HG02840 (cell line): ENCODE data around the gene SERPINB6.
"Not testable (repeated sequence)": the region's sequence is repeated elsewhere in the genome, so short reads cannot be mapped to it uniquely, and the experiment has no call there.

Experiments
- ATAC-seq: cut with Tn5 transposase; IDR thresholded peaks from one replicate; pipeline ENCODE4 v1.9.1; 2021; ENCODE audit warnings: mild to moderate bottlenecking, moderate library complexity, moderate number of reproducible peaks; ENCODE audit not compliant: unreplicated experiment, low FRiP score

The SERPINB6 gene

GRCh38 chr6:2942116-2942515, 29.3 kb downstream of the SERPINB6 start:
- not testable (repeated sequence) for ATAC-seq

DNA sequence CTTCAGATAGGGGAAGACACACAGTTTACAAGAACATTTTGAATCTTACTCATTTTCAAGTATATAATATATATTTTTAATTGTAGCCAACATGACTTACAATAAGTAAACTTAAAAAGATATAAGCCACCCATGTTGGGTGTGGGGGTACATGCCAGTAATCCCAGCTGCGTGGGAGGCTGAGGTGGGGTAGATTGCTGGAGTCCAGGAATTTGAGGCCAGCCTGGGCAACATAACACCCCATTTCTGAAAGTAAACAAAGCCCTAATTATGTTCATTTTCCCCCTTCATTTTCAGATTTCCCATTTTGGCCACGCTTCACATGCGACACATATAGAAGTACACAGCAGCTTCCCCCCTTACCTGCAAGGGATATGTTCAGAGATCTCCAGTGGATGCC, 30.5 kb downstream of the SERPINB6 start:
- no peak for ATAC-seq

DNA sequence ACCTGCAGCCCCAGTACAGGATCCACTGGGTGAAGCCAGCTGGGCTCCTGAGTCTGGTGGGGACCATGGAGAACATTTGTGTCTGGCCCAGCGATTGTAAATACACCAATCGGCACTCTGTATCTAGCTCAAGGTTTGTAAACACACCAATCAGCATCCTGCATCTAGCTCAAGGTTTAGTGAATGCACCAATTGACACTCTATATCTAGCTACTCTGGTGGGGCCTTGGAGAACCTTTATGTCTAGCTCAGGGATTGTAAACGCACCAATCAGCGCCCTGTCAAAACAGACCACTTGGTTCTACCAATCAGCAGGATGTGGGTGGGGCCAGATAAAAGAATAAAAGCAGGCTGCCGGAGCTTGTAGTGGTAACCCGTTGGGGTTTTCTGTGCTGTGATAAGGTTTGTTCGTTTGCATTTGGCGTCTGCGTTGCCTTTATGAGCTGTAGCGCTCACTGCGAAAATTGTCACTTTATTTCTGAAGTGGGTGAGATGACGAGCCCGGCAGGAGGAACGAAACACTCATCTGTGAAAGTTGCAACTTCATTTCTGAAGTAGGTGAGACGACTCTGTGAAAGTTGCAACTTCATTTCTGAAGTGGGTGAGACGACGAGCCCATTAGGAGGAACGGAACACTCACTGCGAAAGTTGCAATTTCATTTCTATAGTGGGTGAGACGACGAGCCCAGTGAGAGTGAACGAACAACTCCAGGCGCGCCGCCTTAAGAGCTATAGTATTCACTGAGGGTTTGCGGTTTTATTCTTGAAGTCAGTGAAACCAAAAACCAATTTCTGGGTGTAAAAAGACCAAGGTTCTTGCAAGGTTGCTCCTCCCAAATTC, 31.1 kb downstream of the SERPINB6 start:
- ATAC-seq, result peak; percentile 92

DNA sequence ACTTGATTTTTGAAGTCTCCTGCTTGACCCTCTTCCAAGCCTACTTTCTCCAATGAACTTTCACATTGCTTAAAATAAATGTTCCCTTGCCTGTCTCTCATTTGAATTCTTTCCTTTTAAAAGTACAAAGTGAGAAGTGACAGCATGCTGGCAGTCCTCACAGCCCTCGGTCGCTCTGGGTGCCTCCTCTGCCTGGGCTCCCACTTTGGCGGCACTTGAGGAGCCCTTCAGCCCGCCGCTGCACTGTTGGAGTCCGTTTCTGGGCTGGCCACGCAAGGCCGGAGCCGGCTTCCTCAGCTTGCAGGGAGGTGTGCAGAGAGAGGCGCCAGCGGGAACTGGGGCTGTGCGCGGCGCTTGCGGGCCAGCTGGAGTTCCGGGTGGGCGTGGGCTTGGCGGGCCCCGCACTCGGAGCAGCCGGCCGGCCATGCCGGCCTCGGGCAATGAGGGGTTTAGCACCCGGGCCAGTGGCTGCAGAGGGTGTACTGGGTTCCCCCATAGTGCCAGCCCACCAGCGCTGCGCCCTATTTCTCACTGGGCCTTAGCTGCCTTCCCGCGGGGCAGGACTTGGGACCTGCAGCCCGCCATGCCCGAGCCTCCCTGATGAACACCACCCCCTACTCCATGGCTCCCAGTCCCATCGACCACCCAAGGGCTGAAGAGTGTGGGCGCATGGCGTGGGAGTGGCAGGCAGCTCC, 31.9 kb downstream of the SERPINB6 start:
- ATAC-seq, result no peak

- ATAC-seq, result no peak
These were observed 32.7 kb downstream of the SERPINB6 start for GRCh38 chr6:2938632-2939083.

DNA sequence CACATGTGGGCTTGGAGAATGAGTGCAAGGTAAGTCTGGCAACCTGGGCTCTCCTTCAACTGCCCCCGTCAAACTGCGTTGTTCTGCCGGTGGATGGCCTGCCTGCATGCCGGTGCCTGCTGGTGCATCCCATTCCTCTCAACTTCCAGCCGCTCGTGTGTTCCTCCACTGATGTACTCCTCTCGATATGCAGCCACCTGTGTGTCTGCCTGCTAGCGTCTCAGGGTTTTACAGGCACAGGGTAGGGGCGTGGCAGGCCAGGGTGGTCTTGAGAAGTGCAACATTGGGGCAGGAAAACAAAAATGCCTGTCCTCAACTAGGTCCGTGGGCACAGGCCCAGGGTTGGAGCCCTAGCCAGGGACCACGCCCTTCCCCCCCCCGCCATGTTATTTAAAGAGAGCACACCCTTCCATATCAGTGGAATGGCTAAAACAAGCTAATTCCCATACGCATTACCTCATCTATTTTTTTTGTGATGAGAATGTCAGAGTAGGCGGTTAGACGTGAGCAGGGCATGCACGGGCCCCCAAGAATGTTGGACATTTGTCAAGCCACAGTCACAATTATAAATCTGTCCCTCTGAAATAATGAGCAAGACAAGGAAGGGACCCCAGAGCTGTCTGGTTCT, 33.2 kb downstream of the SERPINB6 start:
- ATAC-seq, result no peak

- no peak for ATAC-seq
These were observed 33.8 kb downstream of the SERPINB6 start for GRCh38 chr6:2937627-2938003.

DNA sequence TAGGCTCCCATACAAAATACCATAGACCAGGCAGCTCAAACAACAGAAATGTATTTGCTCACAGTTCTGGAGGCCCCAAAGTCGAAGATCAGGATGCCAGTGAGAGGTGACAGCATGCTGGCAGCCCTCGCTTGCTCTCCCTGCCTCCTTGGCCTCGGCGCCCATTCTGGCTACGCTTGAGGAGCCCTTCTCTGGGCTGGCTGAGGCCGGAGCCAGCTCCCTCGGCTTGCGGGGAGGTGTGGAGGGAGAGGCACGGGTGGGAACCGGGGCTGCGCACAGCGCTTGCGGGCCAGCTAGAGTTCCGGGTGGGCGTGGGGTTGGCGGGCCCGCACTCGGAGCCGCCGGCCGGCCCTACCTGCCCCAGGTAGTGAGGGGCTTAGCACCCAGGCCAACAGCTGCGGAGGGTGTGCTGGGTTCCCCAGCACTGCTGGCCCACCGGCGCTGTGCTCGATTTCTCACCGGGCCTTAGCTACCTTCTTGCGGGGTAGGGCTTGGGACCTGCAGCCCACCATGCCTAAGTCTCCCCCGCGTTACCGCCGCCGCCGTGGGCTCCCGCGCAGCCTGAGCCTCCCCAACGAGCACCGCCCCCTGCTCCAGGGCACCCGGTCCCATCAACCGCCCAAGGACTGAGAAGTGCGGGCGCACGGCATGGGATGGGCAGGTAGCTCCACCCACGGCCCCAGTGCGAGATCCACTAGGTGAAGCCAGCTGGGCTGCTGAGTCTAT, 35.6 kb downstream of the SERPINB6 start:
- no peak for ATAC-seq

GRCh38 chr6:2934057-2934456, 37.3 kb downstream of the SERPINB6 start:
- ATAC-seq, result no peak

- ATAC-seq, result not testable (repeated sequence)
These were observed 38.5 kb downstream of the SERPINB6 start for GRCh38 chr6:2932911-2933310.

DNA sequence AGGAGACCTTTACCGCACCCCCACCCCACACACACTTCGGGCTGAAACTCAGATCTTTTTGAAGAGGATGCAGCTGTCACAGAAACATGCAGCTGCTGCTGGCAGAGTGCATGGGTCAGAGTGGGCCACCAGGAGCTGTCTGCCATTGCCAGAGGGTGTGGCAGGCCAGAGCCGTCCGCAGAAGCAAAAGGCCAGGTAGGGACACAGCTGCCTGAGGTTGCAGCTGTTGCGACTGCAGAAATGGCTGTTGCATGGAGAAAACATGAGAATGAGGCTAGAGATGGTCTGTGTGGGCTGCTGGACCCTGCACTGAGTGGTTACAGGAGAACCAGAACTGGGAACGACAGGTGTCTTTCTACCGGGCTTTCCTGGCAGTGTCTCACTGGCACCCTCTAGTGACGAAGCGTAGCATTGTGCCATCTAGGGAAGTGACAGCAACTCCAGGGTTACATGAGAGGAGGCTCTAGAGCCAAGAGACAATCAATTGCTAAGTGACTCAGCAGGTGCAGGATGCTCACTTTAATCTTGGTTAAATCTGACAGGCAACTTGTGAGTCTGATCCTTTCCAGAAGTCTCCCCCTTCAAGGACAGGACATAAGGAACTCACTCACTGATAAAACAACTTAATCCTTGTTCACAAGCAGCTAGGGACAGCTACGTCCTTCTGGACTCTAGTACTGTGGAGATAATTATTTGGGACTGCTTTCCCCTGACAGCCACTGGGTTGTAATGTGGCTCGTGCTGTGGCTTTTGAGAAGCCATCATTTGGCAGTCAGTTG, 39.2 kb downstream of the SERPINB6 start:
- no peak for ATAC-seq

DNA sequence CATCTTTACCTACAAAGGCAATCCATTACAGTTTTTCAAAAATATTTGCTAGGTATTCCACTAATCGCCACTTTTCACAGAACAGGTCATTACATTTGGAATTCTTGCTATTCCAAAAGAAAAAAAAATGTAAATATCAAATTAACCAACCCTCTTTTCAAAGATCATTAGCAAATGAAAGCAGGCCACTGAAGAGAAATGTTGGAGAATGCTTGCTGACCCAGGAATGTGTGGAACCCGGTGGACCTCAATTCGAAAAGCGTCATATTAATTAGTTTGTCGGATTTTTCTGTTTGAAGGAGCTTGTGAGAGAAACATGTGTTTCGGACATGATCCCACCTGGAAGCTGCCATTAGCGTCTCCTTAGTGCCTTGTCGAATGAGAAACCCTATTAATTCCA, 40.3 kb downstream of the SERPINB6 start:
- ATAC-seq, result no peak

DNA sequence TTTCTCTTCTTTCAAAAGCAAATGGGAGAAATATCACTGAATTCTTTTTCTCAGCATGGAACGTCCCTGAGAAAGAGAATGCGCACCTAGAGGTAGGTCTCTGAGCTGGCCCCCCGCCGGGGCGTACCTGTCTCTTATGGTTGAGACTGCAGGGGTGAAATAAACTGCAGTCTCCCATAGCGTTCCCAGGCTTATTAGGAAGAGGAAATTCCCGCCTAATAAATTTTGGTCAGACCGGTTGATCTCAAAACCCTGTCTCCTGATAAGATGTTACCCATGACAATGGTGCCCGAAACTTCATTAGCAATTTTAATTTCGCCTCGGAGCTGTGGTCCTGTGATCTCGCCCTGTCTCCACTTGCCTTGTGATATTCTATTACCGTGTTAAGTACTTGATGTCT, 43.4 kb downstream of the SERPINB6 start:
- not testable (repeated sequence) for ATAC-seq

- ATAC-seq, result not testable (repeated sequence)
These were observed 45.3 kb downstream of the SERPINB6 start for GRCh38 chr6:2925842-2926747.

DNA sequence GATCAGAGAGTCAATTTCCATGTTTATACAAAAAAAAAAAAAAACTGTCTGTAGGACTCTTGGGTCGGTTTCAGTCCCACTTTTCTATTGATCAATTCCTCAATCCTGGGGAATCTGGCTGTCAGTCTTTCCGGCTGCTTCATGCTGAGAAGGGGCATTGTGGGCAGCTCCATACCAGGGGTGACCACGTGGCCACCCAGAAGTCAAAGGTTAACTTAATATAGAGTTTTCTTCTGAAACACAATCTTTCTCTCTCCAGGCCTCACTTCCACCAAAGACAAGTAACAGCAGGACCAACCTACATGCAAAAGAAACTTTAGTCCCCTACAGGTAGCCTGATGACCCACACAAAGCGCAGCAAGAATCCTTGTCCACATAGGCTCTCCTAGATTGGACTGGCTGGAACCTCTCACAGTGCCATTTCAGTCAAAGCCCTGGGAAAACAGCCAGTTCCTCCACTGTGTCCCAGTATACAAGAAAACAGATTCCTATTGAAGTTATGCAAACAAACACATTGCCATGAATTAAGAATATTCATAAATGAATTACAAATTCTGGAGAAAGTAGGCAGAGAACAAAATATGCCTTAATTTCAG, 49.7 kb downstream of the SERPINB6 start:
- no peak for ATAC-seq

DNA sequence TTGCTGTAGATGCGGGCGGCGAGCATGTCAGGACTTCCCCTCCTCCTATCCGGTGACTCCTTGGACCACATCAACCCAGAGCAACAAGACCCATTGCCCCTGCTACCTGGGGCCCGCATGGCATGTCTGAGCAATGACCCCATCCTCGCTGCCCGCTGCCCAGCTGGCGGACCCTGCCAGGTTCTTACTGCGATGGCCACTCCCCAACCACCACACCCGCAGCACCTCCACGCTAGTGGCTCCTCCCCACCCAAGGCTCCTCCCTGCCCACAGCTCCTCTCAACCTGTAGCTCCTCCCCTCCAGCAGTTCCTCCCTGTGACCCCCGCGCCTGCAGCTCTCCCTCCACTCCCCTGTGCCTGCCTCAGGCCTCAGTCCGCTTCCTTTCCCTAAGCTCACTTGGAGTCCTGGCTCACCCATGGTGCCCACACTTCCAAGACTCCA, 50.7 kb downstream of the SERPINB6 start:
- ATAC-seq, result no peak

DNA sequence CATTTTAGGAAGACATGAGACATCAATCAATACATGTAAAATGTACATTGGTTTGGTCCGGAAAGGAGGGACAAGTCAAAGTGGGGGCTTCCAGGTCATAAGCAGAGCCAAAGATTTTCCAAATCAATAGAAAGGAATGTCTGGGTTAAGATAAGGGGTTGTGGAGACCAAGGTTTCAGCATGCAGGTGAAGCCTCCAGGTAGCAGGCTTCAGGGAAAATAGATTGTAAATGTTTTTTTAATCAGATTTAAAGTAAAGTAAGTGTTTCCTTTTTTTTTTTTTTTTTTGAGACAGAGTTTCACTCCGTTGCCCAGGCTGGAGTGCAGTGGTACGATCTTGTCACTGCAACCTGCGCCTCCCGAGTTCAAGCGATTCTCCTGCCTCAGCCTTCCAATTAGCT, 51.5 kb downstream of the SERPINB6 start:
- ATAC-seq, result no peak

GRCh38 chr6:2919401-2919800, 52.0 kb downstream of the SERPINB6 start:
- no peak for ATAC-seq
